GM19238 (cell line): ENCODE data around the gene BTK.

ENCODE experiments used
- DNase-seq: peaks from one replicate; pipeline ENCODE4 v3.0.0; 2011; ENCODE audit warnings: low spot score; ENCODE audit not compliant: insufficient read length

Gene BTK

GRCh38 chrX:101393530-101394305, 7.7 kb upstream of the BTK start:
- DNase-seq: no peak

GRCh38 chrX:101391831-101392230, 5.8 kb upstream of the BTK start:
- DNase-seq: no peak

- DNase-seq: peak; percentile 40
Measured at GRCh38 chrX:101390664-101391525, 4.9 kb upstream of the BTK start, which contains the start of gene RPL36A. Gene RPL36A, plus strand, starts transcription at chrX:101391011. Its CDS starts 33 bp downstream, at chrX:101391044.

- no peak for DNase-seq
Measured at GRCh38 chrX:101388604-101389003, 2.6 kb upstream of the BTK start.

- DNase-seq: no peak
Measured at GRCh38 chrX:101386542-101386885, 523 bp upstream of the BTK start.

GRCh38 chrX:101385026-101385684, 836 bp downstream of the BTK start:
- no peak for DNase-seq

GRCh38 chrX:101383679-101384205, 2.2 kb downstream of the BTK start:
- DNase-seq: peak; percentile 22

GRCh38 chrX:101377547-101377946, 8.4 kb downstream of the BTK start:
- no peak for DNase-seq

GRCh38 chrX:101370888-101371504, 15.0 kb downstream of the BTK start:
- DNase-seq: no peak

GRCh38 chrX:101369687-101370086, 16.3 kb downstream of the BTK start:
- DNase-seq: no peak

GRCh38 chrX:101368800-101369199, 17.2 kb downstream of the BTK start:
- no peak for DNase-seq

- DNase-seq: no peak
Measured at GRCh38 chrX:101365301-101365795, 20.6 kb downstream of the BTK start.

- no peak for DNase-seq
Measured at GRCh38 chrX:101362757-101363156, 23.2 kb downstream of the BTK start.

- DNase-seq: no peak
Measured at GRCh38 chrX:101362116-101362515, 23.9 kb downstream of the BTK start.

- DNase-seq: no peak
Measured at GRCh38 chrX:101360390-101360789, 25.6 kb downstream of the BTK start.

- no peak for DNase-seq
Measured at GRCh38 chrX:101359966-101360365, 26.0 kb downstream of the BTK start.

- no peak for DNase-seq
Measured at GRCh38 chrX:101357166-101357795, 28.7 kb downstream of the BTK start.

GRCh38 chrX:101349193-101349562, 36.8 kb downstream of the BTK start:
- no peak for DNase-seq

- DNase-seq: peak; percentile 70
Measured at GRCh38 chrX:101348452-101349192, 37.4 kb downstream of the BTK start, which contains the start of gene TIMM8A. Gene TIMM8A, minus strand, starts transcription at chrX:101348742. Its CDS starts 78 bp downstream, at chrX:101348664.
